Measurements from ENCODE around the gene CDK18.

- no peak for TF ChIP-seq CTCF (optimal IDR thresholded peaks at IDR 0.05 in 1 of 3, IDR thresholded peaks at IDR 0.05 in 1 of 3, conservative IDR thresholded peaks at IDR 0.05 in 1 of 3; ENCODE audit: extremely low read depth in 1 of 3, insufficient read depth in 2 of 3, low read length in 3 of 3)
- TF ChIP-seq EZH2 (IDR thresholded peaks at IDR 0.05; ENCODE audit: low read length) = no peak
These were observed 6.0 kb downstream of the CDK18 start for GRCh38 chr1:205510308-205510950.

All from keratinocyte (primary cell).